Measurements from ENCODE around the gene MIER2.

DNA sequence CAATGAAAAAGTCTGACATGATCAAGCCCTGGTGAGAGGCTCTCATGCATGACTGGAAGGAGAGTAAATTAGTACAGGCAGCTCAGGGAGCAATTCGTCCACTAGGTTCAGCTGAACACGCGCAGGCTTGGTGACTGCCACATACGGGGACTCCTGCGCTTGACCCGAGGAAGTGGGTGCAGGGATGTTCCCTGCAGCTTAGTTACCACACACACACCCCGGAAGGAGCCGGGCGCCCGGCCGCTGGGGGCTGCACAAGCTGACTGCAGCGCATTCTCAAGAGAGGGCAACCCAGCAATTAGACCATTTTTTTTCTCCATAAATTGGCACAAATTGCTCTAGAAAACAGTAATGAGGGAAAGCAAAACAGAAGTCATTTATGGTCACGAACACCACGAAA, 23.0 kb upstream of the MIER2 start:
- TF ChIP-seq, protein P1, sequence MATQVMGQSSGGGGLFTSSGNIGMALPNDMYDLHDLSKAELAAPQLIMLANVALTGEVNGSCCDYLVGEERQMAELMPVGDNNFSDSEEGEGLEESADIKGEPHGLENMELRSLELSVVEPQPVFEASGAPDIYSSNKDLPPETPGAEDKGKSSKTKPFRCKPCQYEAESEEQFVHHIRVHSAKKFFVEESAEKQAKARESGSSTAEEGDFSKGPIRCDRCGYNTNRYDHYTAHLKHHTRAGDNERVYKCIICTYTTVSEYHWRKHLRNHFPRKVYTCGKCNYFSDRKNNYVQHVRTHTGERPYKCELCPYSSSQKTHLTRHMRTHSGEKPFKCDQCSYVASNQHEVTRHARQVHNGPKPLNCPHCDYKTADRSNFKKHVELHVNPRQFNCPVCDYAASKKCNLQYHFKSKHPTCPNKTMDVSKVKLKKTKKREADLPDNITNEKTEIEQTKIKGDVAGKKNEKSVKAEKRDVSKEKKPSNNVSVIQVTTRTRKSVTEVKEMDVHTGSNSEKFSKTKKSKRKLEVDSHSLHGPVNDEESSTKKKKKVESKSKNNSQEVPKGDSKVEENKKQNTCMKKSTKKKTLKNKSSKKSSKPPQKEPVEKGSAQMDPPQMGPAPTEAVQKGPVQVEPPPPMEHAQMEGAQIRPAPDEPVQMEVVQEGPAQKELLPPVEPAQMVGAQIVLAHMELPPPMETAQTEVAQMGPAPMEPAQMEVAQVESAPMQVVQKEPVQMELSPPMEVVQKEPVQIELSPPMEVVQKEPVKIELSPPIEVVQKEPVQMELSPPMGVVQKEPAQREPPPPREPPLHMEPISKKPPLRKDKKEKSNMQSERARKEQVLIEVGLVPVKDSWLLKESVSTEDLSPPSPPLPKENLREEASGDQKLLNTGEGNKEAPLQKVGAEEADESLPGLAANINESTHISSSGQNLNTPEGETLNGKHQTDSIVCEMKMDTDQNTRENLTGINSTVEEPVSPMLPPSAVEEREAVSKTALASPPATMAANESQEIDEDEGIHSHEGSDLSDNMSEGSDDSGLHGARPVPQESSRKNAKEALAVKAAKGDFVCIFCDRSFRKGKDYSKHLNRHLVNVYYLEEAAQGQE (IDR thresholded peaks at IDR 0.05; ENCODE audit: low read depth, low read length): no peak
- TF ChIP-seq TAF1 (IDR thresholded peaks at IDR 0.05; ENCODE audit: borderline replicate concordance, low read depth, low read length) (no peak), RAD21 (IDR thresholded peaks at IDR 0.05; ENCODE audit: low read length) (no peak), POLR2AphosphoS5 (IDR thresholded peaks at IDR 0.05; ENCODE audit: low read depth, low read length) (no peak), EP300 (IDR thresholded peaks at IDR 0.05; ENCODE audit: borderline replicate concordance in 1 of 2, low read depth in 1 of 2, low read length in 1 of 2) (no peak), GABPA (IDR thresholded peaks at IDR 0.05; ENCODE audit: low read depth) (no peak), FOSL2 (IDR thresholded peaks at IDR 0.05; ENCODE audit: borderline replicate concordance, low read depth) (no peak), EZH2phosphoT487 (IDR thresholded peaks at IDR 0.05; ENCODE audit: borderline replicate concordance, low read depth) (no peak), ELF1 (IDR thresholded peaks at IDR 0.05) (no peak), FOXM1 (IDR thresholded peaks at IDR 0.05; ENCODE audit: low read depth) (no peak)
- TF ChIP-seq, protein P2, sequence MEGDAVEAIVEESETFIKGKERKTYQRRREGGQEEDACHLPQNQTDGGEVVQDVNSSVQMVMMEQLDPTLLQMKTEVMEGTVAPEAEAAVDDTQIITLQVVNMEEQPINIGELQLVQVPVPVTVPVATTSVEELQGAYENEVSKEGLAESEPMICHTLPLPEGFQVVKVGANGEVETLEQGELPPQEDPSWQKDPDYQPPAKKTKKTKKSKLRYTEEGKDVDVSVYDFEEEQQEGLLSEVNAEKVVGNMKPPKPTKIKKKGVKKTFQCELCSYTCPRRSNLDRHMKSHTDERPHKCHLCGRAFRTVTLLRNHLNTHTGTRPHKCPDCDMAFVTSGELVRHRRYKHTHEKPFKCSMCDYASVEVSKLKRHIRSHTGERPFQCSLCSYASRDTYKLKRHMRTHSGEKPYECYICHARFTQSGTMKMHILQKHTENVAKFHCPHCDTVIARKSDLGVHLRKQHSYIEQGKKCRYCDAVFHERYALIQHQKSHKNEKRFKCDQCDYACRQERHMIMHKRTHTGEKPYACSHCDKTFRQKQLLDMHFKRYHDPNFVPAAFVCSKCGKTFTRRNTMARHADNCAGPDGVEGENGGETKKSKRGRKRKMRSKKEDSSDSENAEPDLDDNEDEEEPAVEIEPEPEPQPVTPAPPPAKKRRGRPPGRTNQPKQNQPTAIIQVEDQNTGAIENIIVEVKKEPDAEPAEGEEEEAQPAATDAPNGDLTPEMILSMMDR (IDR thresholded peaks at IDR 0.05): no peak
